ENCODE data around the gene LPP. TPM values are rescaled to one million over a fixed set of nuclear protein-coding genes. Genes with fewer than 3 reads are reported as not detected.

The LPP gene
- polyA plus RNA-seq, 1 experiment: 60.0 TPM

- CTCF ChIA-PET: no interaction called here
- TF ChIP-seq CTCF (IDR thresholded peaks at IDR 0.05; ENCODE audit: insufficient read depth, low read depth, low read length): no peak
- H3K27me3 ChIP-seq (ENCODE audit: control insufficient read depth, insufficient read depth, low read length): no peaks in the 10 kb centered on the region
- no peak overlapping the region for H3K4me3 ChIP-seq (ENCODE audit: low read depth, low read length)
- H3K36me3 ChIP-seq (ENCODE audit: control insufficient read depth, insufficient read depth, low read length): no peaks in the 10 kb centered on the region
- POLR2A ChIA-PET: no interaction called here
- no peak for DNase-seq (ENCODE audit: low read depth)
Observed at GRCh38 chr3:188822411-188822810, 668.5 kb downstream of the LPP start.

GRCh38 chr3:188824566-188824965 is 670.6 kb downstream of the LPP start:
- no peak for DNase-seq (ENCODE audit: low read depth)
- POLR2A ChIA-PET: no interaction called here
- CTCF ChIA-PET: interaction anchor here (0.7 to 1.3 kb wide), 2 partner anchors 12 to 130 kb away, joined by 3 to 4 read pairs; no protein-coding TSS in a partner anchor

GRCh38 chr3:188825901-188826300 is 671.9 kb downstream of the LPP start:
- Histone ChIP-seq H3K4me3 (ENCODE audit: low read depth, low read length) (no peak overlapping the region), H3K36me3 (ENCODE audit: control insufficient read depth, insufficient read depth, low read length) (no peaks in the 10 kb centered on the region), H3K27me3 (ENCODE audit: control insufficient read depth, insufficient read depth, low read length) (no peaks in the 10 kb centered on the region)
- no peak for TF ChIP-seq CTCF (IDR thresholded peaks at IDR 0.05; ENCODE audit: insufficient read depth, low read depth, low read length)
- POLR2A ChIA-PET: no interaction called here
- CTCF ChIA-PET: interaction anchor here (0.7 kb wide), 1 partner anchor 1085 kb away, joined by 4 read pairs; no protein-coding TSS in a partner anchor
- no peak for DNase-seq (ENCODE audit: low read depth)

More at GRCh38 chr3:188824566-188824965, 670.6 kb downstream of the LPP start:
- no peak for TF ChIP-seq CTCF (IDR thresholded peaks at IDR 0.05; ENCODE audit: insufficient read depth, low read depth, low read length)
- Histone ChIP-seq H3K4me3 (ENCODE audit: low read depth, low read length) (no peak overlapping the region), H3K36me3 (ENCODE audit: control insufficient read depth, insufficient read depth, low read length) (no peaks in the 10 kb centered on the region), H3K27me3 (ENCODE audit: control insufficient read depth, insufficient read depth, low read length) (no peaks in the 10 kb centered on the region)

- Histone ChIP-seq H3K36me3 (ENCODE audit: control insufficient read depth, insufficient read depth, low read length) (no peaks in the 10 kb centered on the region), H3K4me3 (ENCODE audit: low read depth, low read length) (no peak overlapping the region), H3K27me3 (ENCODE audit: control insufficient read depth, insufficient read depth, low read length) (no peaks in the 10 kb centered on the region)
- CTCF ChIA-PET: interaction anchor here (1.1 kb wide), 1 partner anchor 11 kb away, joined by 5 read pairs; no protein-coding TSS in a partner anchor
- no peak for TF ChIP-seq CTCF (IDR thresholded peaks at IDR 0.05; ENCODE audit: insufficient read depth, low read depth, low read length)
- POLR2A ChIA-PET: no interaction called here
- no peak for DNase-seq (ENCODE audit: low read depth)
Observed at GRCh38 chr3:188826574-188826973, 672.6 kb downstream of the LPP start.

GRCh38 chr3:188827103-188827502 is 673.1 kb downstream of the LPP start:
- Histone ChIP-seq H3K27me3 (ENCODE audit: control insufficient read depth, insufficient read depth, low read length) (no peaks in the 10 kb centered on the region), H3K4me3 (ENCODE audit: low read depth, low read length) (no peak overlapping the region), H3K36me3 (ENCODE audit: control insufficient read depth, insufficient read depth, low read length) (no peaks in the 10 kb centered on the region)
- POLR2A ChIA-PET: no interaction called here
- no peak for TF ChIP-seq CTCF (IDR thresholded peaks at IDR 0.05; ENCODE audit: insufficient read depth, low read depth, low read length)
- CTCF ChIA-PET: interaction anchor here (0.6 to 1.3 kb wide), 3 partner anchors 11 to 53 kb away, joined by 3 to 5 read pairs (median 4); no protein-coding TSS in a partner anchor
- no peak for DNase-seq (ENCODE audit: low read depth)
